ENCODE results near the gene SASH1. TPM values are rescaled to one million over a fixed set of nuclear protein-coding genes. Genes with fewer than 3 reads are reported as not detected.

The SASH1 gene
- total RNA-seq, 1 donor from 2014 or later, result 28.7 TPM

GRCh38 chr6:148470606-148471465 lies 128.2 kb downstream of the SASH1 start:
- H3K9me3 Mint-ChIP-seq, result peaks cover under 1% of the 10 kb centered on the region
- H3K36me3 Mint-ChIP-seq, result peaks cover 19% of the 10 kb centered on the region
- no peak for DNase-seq (ENCODE audit: low spot score in 2 of 2, unreplicated experiment in 2 of 2)
- no peaks in the 10 kb centered on the region for H3K27me3 Mint-ChIP-seq (ENCODE audit: low read depth)
- no peak overlapping the region for H3K27ac Mint-ChIP-seq
- H3K4me1 Mint-ChIP-seq, result peaks cover 18% of the 10 kb centered on the region
- no peak for TF ChIP-seq CTCF (IDR thresholded peaks at IDR 0.05; ENCODE audit: unreplicated experiment)
- H3K4me3 Mint-ChIP-seq, result no peak overlapping the region

GRCh38 chr6:148471624-148472159 lies 129.1 kb downstream of the SASH1 start:
- TF ChIP-seq CTCF (IDR thresholded peaks at IDR 0.05; ENCODE audit: unreplicated experiment), result no peak
- H3K4me3 Mint-ChIP-seq, result no peak overlapping the region
- no peaks in the 10 kb centered on the region for H3K27me3 Mint-ChIP-seq (ENCODE audit: low read depth)
- DNase-seq (ENCODE audit: low spot score in 2 of 2, unreplicated experiment in 2 of 2), result no peak
- H3K36me3 Mint-ChIP-seq, result peaks cover 28% of the 10 kb centered on the region
- peak overlapping the region; percentile 49 for H3K27ac Mint-ChIP-seq
- H3K9me3 Mint-ChIP-seq, result peaks cover 7% of the 10 kb centered on the region
- peaks cover 10% of the 10 kb centered on the region for H3K4me1 Mint-ChIP-seq

DNA sequence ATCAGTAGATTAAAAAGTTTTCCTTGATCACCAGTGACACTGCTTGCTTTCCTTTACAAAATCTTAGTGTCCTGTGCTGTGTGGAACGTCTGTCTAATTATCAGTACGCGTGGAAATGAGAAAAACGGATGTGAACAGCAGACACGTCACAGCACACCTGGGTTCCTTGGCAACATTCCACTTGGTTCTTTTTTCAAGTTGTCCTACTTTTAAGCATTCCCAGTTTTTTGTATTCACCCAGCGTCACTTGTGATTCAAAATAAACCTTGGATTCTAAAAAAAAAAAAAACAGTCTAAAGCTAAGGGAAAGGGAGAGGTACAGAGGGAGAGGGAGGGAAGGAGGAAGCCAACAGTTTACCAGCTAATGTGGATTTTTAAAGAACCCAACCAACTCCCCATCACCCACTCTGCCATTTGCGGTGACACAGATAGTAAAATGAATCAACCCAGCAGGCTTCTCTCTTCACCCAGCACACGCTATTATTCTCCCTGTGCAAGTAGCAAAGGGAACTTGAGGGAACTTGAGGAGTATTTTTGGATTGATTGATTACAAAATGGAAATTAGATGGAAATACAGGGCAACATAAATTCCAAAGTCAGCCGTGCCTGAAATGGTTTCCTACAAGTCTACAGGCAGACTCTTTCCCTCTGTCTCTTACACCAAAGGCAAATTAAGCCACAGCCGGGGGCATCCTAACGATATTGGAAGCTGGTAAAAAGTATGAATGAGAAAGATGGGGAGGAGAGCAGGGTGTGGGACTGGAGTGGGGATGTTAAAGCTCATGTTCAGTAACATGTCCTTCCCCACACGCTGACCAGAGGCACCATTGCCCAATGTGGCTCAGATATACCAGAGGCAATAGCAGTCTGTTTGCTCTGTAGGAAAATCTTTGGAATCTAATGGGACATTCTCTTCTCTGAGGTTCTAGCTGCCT lies 129.8 kb downstream of the SASH1 start:
- H3K36me3 Mint-ChIP-seq, result peaks cover 34% of the 10 kb centered on the region
- H3K4me1 Mint-ChIP-seq, result peaks cover 8% of the 10 kb centered on the region
- TF ChIP-seq CTCF (IDR thresholded peaks at IDR 0.05; ENCODE audit: unreplicated experiment), result no peak
- peaks cover 7% of the 10 kb centered on the region for H3K9me3 Mint-ChIP-seq
- no peaks in the 10 kb centered on the region for H3K27me3 Mint-ChIP-seq (ENCODE audit: low read depth)
- H3K4me3 Mint-ChIP-seq, result no peak overlapping the region
- no peak for DNase-seq (ENCODE audit: low spot score in 2 of 2, unreplicated experiment in 2 of 2)
- peak overlapping the region; percentile 49 for H3K27ac Mint-ChIP-seq

GRCh38 chr6:148479497-148479896 lies 136.9 kb downstream of the SASH1 start:
- no peaks in the 10 kb centered on the region for H3K27me3 Mint-ChIP-seq (ENCODE audit: low read depth)
- H3K4me1 Mint-ChIP-seq, result no peaks in the 10 kb centered on the region
- DNase-seq (ENCODE audit: low spot score in 2 of 2, unreplicated experiment in 2 of 2), result no peak
- H3K9me3 Mint-ChIP-seq, result peaks cover 7% of the 10 kb centered on the region
- peaks cover 37% of the 10 kb centered on the region for H3K36me3 Mint-ChIP-seq
- H3K4me3 Mint-ChIP-seq, result no peak overlapping the region
- H3K27ac Mint-ChIP-seq, result no peak overlapping the region
- no peak for TF ChIP-seq CTCF (IDR thresholded peaks at IDR 0.05; ENCODE audit: unreplicated experiment)

DNA sequence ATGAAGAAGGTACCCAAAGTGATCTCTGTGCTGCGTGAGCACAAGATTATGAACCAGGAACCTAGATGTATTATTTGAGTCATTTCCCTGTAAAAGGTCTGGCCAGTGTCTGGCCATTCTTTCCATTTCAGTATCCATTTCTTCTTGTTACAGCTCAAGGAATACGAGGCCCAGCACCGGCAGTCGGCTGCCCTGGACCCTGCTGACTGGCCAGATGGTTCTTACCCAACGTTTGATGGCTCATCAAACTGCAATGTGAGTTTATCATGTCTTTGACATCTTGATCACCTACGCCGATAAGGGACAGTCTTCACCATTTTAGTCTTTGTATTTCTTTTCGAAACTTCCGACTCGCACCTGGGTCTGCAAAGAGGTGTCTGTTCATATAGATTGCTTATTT lies 144.8 kb downstream of the SASH1 start:
- no peak overlapping the region for H3K27ac Mint-ChIP-seq
- no peak overlapping the region for H3K4me3 Mint-ChIP-seq
- TF ChIP-seq CTCF (IDR thresholded peaks at IDR 0.05; ENCODE audit: unreplicated experiment), result no peak
- no peaks in the 10 kb centered on the region for H3K4me1 Mint-ChIP-seq
- H3K36me3 Mint-ChIP-seq, result peaks cover 27% of the 10 kb centered on the region
- no peaks in the 10 kb centered on the region for H3K27me3 Mint-ChIP-seq (ENCODE audit: low read depth)
- peaks cover 16% of the 10 kb centered on the region for H3K9me3 Mint-ChIP-seq
- no peak for DNase-seq (ENCODE audit: low spot score in 2 of 2, unreplicated experiment in 2 of 2)
